Placental pericyte (primary cell): ENCODE results near the gene OR5AK2. TPM values are rescaled to one million over a fixed set of nuclear protein-coding genes. Genes with fewer than 3 reads are reported as not detected.

ENCODE experiments used
- total RNA-seq: library from RNA; depleted of rRNA; stranded (reverse); fragments of >200 nt; gene quantifications from 2 replicates; pipeline ENCODE4 v1.2.3, GENCODE V29; 2012

The OR5AK2 gene, protein sequence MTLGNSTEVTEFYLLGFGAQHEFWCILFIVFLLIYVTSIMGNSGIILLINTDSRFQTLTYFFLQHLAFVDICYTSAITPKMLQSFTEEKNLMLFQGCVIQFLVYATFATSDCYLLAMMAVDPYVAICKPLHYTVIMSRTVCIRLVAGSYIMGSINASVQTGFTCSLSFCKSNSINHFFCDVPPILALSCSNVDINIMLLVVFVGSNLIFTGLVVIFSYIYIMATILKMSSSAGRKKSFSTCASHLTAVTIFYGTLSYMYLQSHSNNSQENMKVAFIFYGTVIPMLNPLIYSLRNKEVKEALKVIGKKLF
- not detected in 2 replicates for total RNA-seq

DNA sequence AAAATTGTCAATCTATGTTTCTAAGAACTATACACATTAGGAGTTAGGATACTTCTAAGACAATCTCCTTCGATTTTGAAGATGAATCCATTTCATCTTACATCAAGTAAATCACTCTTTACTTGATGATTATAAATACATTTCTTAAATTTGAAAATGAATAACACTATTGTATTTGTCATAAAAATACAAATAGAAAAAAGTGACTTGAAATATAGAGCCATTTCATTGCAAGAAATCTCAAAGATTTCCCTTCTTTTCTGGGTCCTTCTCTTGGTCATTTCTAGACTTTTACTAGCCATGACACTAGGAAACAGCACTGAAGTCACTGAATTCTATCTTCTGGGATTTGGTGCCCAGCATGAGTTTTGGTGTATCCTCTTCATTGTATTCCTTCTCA, at the start of gene OR5AK2:
Gene OR5AK2 (plus strand): TSS at position 301 of the 400 bp plus-strand sequence. CDS start 0 bp downstream, at position 301.

Other genes starting within 250 kb of the OR5AK2 start
- gene OR9G4, start 240.2 kb upstream of the OR5AK2 start, total RNA-seq = not detected in 2 replicates
- not detected in 2 replicates for gene LRRC55, start 193.0 kb downstream of the OR5AK2 start, total RNA-seq
- gene APLNR, start 248.3 kb downstream of the OR5AK2 start, total RNA-seq = not detected in 2 replicates